Lower leg skin (tissue), 4 donors: ENCODE measurements around the gene OTUD5. TPM values are rescaled to one million over a fixed set of nuclear protein-coding genes. Genes with fewer than 3 reads are reported as not detected.

Experiments used
- DNase-seq, 2 donors: peaks; one replicate each; pipeline ENCODE4 v3.0.0-alpha.2; 2019; ENCODE audit warnings: low spot score in 2 of 2
- H3K4me3 ChIP-seq: fragments of 200-600 bp; sonication (generic); 2 replicates; pipeline ENCODE4 v1.5.1; 2017; ENCODE audit warnings: mild to moderate bottlenecking, low read depth; ENCODE audit not compliant: poor library complexity, severe bottlenecking
- POLR2A ChIP-seq, 2 donors: fragments of 450-650 bp; IDR thresholded peaks; one replicate each; pipeline ENCODE4 v1.6.1; 2016 to 2017; ENCODE audit warnings: antibody characterized with exemption in 2 of 2, mild to moderate bottlenecking in 1 of 2, moderate library complexity in 1 of 2
- WGBS, 2 donors: methylation state at CpG; one replicate each; pipeline ENCODE4 v1.1.5; 2018; 5-methylcytosine and 5-hydroxymethylcytosine counted together
- intact Hi-C: fragments of 100-400 bp; cut with DNase I; formaldehyde crosslinking; loops from one replicate; pipeline ENCODE4 v1.15.0; 2023; ENCODE audit warnings: low total_unique reads
- total RNA-seq, 4 donors: library from RNA; depleted of rRNA; stranded (reverse); fragments of >200 nt; gene quantifications; one replicate each; pipeline ENCODE4 v1.1.0, GENCODE V29; 2016
- TF ChIP-seq, protein P1 (sequence below), 3 donors: fragments of 450-650 bp; IDR thresholded peaks; one replicate each; pipeline ENCODE4 v1.5.1; 2016; ENCODE audit warnings: antibody characterized with exemption in 3 of 3, mild to moderate bottlenecking in 3 of 3, moderate library complexity in 2 of 3

Gene OTUD5
- total RNA-seq, 4 donors from 2014 or later, result 47.2 to 66.8 (median 53.6) TPM

GRCh38 chrX:48917139-48918001 lies 40.0 kb downstream of the OTUD5 start:
- DNase-seq, result peak; percentile 84 to 97
- intact Hi-C loops, result no loop called here
- 41 to 49% methylated on average over 10 to 27 of the region's 27 CpGs for WGBS, 2 donors
- H3K4me3 ChIP-seq, result no peak overlapping the region
- TF ChIP-seq POLR2A (IDR thresholded peaks at IDR 0.05), result no peak
- TF ChIP-seq, protein P1, sequence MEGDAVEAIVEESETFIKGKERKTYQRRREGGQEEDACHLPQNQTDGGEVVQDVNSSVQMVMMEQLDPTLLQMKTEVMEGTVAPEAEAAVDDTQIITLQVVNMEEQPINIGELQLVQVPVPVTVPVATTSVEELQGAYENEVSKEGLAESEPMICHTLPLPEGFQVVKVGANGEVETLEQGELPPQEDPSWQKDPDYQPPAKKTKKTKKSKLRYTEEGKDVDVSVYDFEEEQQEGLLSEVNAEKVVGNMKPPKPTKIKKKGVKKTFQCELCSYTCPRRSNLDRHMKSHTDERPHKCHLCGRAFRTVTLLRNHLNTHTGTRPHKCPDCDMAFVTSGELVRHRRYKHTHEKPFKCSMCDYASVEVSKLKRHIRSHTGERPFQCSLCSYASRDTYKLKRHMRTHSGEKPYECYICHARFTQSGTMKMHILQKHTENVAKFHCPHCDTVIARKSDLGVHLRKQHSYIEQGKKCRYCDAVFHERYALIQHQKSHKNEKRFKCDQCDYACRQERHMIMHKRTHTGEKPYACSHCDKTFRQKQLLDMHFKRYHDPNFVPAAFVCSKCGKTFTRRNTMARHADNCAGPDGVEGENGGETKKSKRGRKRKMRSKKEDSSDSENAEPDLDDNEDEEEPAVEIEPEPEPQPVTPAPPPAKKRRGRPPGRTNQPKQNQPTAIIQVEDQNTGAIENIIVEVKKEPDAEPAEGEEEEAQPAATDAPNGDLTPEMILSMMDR (IDR thresholded peaks at IDR 0.05), result peak in 1 of 3 donors; percentile 74

DNA sequence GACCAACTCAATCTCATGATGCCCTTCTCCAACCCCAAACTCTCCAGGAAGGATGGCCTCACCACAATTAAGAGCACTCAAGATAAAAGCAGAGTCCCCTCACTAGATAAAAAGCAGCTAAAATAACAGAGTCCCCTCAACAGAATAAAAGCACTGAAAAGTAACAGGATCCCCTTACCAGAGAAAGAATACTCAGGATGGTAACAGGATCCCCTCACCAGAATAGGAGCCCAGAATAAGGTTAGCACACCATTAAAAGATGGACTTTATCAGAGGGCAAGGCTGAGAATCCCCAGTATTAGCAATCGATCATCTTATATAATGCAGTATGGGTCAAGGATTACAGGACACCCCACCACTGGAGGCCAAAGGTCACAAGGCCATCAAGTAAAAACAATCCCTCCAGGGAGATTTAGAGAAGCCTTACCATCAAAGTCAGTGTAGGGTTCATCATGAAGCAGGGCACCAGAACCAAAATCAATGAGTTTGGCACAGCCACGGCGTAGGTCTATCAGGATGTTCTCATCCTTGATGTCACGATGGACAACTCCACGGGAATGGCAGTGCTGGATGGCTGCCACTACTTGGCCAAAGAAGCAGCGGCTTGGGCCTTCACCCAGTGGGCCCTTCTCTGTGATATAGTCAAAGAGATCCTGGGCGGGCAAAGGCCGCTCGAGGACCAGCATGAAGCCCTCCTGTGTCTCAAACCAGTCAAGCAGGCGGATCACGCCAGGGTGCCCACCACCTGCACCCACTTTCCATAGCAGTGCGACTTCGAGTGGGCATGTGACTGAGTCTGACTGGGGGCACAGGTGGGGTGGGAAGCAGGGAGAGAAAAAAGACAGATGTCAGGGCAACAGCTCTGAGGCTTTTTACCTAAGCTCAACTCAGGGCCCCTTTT lies 42.6 kb downstream of the OTUD5 start:
- intact Hi-C loops, result no loop called here
- no peak overlapping the region for H3K4me3 ChIP-seq
- WGBS, 2 donors, result 87 to 93% methylated on average over 12 to 13 of the region's 13 CpGs
- TF ChIP-seq, protein P1 (IDR thresholded peaks at IDR 0.05), result no peak
- TF ChIP-seq POLR2A (IDR thresholded peaks at IDR 0.05), result no peak
- no peak for DNase-seq

GRCh38 chrX:48913605-48914366 lies 43.6 kb downstream of the OTUD5 start:
- TF ChIP-seq POLR2A (IDR thresholded peaks at IDR 0.05), result no peak
- TF ChIP-seq, protein P1 (IDR thresholded peaks at IDR 0.05), result no peak
- intact Hi-C loops, result no loop called here
- 84 to 86% methylated on average over 2 to 5 of the region's 5 CpGs for WGBS, 2 donors
- no peak overlapping the region for H3K4me3 ChIP-seq
- DNase-seq, result no peak

- WGBS, 2 donors, result 1 to 37% methylated on average over 29 to 58 of the region's 60 CpGs
- peak in 1 of 2 donors; percentile 17 for TF ChIP-seq POLR2A (IDR thresholded peaks at IDR 0.05)
- TF ChIP-seq, protein P1 (IDR thresholded peaks at IDR 0.05), result no peak
- peak; percentile 73 to 96 for DNase-seq
- intact Hi-C loops, result no loop called here
- peak within 1 kb of the TSS; percentile 25 for H3K4me3 ChIP-seq
Measured at GRCh38 chrX:48911412-48912182, 45.8 kb downstream of the OTUD5 start, which contains the start of gene SLC35A2. TSS of gene SLC35A2 (minus strand) at chrX:48911646. CDS start at chrX:48911636, 10 bp downstream.
